ENCODE results near the gene ZDHHC1. TPM values are rescaled to one million over a fixed set of nuclear protein-coding genes. Genes with fewer than 3 reads are reported as not detected.

Gene ZDHHC1
- total RNA-seq, 2 donors from 2014 or later: 20.3 to 69.8 TPM

DNA sequence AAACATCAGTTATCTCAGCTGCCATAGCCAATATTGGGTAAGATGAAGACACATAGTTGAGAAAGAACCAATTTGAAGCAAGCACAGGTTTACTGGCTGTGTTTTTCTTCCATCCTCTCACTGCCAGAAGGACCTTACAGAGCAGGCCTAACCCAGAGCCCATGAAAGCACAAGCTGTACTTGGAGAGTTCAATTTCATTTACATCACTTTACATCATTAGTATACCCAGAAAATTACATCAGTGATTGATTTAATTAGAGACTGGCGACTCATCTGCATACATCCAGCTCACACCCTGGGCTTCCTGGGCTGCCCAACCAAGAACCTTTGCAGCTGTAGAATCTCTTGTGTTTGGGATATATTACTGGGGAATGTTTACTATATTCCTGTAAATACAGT lies 66.0 kb downstream of the ZDHHC1 start:
- Histone ChIP-seq H3K4me3 (no peak overlapping the region), H3K36me3 (no peaks in the 10 kb centered on the region), H3K9me3 (no peaks in the 10 kb centered on the region), H3K27ac (no peak overlapping the region), H3K27me3 (replicated peaks; ENCODE audit: insufficient read depth) (no peaks in the 10 kb centered on the region), H3K4me1 (replicated peaks) (no peaks in the 10 kb centered on the region)
- TF ChIP-seq POLR2A (IDR thresholded peaks at IDR 0.05): no peak
- no peak for TF ChIP-seq POLR2AphosphoS5 (IDR thresholded peaks at IDR 0.05)
- TF ChIP-seq, protein P1, sequence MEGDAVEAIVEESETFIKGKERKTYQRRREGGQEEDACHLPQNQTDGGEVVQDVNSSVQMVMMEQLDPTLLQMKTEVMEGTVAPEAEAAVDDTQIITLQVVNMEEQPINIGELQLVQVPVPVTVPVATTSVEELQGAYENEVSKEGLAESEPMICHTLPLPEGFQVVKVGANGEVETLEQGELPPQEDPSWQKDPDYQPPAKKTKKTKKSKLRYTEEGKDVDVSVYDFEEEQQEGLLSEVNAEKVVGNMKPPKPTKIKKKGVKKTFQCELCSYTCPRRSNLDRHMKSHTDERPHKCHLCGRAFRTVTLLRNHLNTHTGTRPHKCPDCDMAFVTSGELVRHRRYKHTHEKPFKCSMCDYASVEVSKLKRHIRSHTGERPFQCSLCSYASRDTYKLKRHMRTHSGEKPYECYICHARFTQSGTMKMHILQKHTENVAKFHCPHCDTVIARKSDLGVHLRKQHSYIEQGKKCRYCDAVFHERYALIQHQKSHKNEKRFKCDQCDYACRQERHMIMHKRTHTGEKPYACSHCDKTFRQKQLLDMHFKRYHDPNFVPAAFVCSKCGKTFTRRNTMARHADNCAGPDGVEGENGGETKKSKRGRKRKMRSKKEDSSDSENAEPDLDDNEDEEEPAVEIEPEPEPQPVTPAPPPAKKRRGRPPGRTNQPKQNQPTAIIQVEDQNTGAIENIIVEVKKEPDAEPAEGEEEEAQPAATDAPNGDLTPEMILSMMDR (IDR thresholded peaks at IDR 0.05): no peak
- intact Hi-C loops (cut with DNase I): no loop called here
- WGBS: 96% methylated on average over 1 of the region's 1 CpG
- no peak for DNase-seq (ENCODE audit: low spot score)

DNA sequence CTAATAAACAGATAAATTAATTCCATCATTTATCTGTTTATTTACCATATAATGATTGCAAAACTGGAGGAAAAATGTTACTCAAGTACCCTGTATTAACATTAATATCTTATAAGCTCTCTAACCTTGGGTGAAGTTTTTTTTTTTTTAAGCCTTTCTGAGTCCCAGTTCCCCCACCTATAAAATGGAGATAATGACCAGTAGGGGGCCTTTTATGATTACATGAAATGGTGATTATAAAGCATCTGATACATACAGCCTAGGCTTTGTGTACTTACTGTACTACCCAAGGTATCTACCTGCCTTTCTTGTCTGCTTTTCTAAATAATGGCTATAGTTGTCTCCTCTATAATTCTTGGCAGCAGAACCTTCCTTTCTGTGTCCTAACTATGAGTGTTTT lies 67.1 kb downstream of the ZDHHC1 start:
- H3K4me1 ChIP-seq (replicated peaks): no peaks in the 10 kb centered on the region
- intact Hi-C loops (cut with DNase I): no loop called here
- no peak overlapping the region for H3K27ac ChIP-seq
- H3K4me3 ChIP-seq: no peak overlapping the region
- H3K27me3 ChIP-seq (replicated peaks; ENCODE audit: insufficient read depth): no peaks in the 10 kb centered on the region
- no peak for TF ChIP-seq POLR2A (IDR thresholded peaks at IDR 0.05)
- TF ChIP-seq, protein P1 (IDR thresholded peaks at IDR 0.05): peak in 3 of 4 experiments; percentile 36 to 46 (median 41)
- DNase-seq (ENCODE audit: low spot score): no peak
- no peaks in the 10 kb centered on the region for H3K9me3 ChIP-seq
- H3K36me3 ChIP-seq: no peaks in the 10 kb centered on the region

DNA sequence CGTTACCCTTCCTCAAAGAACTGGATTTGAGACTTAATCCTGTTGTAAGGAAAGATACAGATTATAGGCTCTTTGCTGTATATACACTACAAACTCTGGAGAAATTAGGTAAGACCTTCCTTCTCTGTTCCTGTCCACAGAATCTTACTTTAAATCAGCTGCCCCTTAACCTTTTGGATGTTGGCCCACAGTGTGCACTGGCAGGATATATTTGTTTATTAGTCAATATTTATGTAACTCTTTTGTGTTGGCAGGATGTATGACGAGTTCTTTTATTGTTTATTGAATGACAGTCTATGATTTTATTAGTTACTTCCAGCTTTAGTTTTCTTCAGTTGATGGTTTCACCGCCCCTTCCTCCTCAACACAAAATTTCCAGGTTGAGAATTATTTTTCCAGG lies 69.9 kb downstream of the ZDHHC1 start:
- H3K4me1 ChIP-seq (replicated peaks): no peaks in the 10 kb centered on the region
- no peaks in the 10 kb centered on the region for H3K36me3 ChIP-seq
- WGBS: 55% methylated on average over 3 of the region's 3 CpGs
- H3K27ac ChIP-seq: no peak overlapping the region
- peak; percentile 33 for DNase-seq (ENCODE audit: low spot score)
- TF ChIP-seq, protein P1 (IDR thresholded peaks at IDR 0.05): no peak
- TF ChIP-seq POLR2AphosphoS5 (IDR thresholded peaks at IDR 0.05): peak; percentile 60
- H3K4me3 ChIP-seq: no peak overlapping the region
- H3K9me3 ChIP-seq: no peaks in the 10 kb centered on the region
- intact Hi-C loops (cut with DNase I): no loop called here
- no peaks in the 10 kb centered on the region for H3K27me3 ChIP-seq (replicated peaks; ENCODE audit: insufficient read depth)

DNA sequence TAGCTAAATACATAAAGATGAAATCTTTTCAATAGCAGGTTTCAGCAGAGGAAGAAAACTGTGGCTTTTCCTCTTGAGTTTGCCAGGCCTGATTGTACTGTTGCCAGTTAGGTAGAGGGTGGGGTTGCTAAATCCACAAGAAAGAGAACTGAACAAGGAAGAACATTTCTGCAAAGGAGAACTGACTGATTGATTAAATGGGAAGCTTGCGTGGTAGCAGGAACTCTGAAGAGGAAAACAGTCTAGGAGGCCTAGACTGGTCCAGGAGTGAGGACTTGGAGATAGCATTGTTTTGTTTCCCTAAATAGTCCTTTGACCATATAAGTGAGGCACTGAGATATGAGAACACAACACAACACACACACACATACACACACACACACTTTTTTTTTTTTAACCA lies 70.9 kb downstream of the ZDHHC1 start:
- Histone ChIP-seq H3K4me1 (replicated peaks) (no peaks in the 10 kb centered on the region), H3K27ac (peak overlapping the region; percentile 9 to 19), H3K27me3 (replicated peaks; ENCODE audit: insufficient read depth) (no peaks in the 10 kb centered on the region), H3K9me3 (no peaks in the 10 kb centered on the region), H3K36me3 (no peaks in the 10 kb centered on the region), H3K4me3 (no peak overlapping the region)
- peak; percentile 46 for DNase-seq (ENCODE audit: low spot score)
- intact Hi-C loops (cut with DNase I): no loop called here
- WGBS: 34% methylated on average over 1 of the region's 1 CpG
- peak; percentile 51 for TF ChIP-seq POLR2AphosphoS5 (IDR thresholded peaks at IDR 0.05)
- TF ChIP-seq, protein P1 (IDR thresholded peaks at IDR 0.05): no peak

Small RNA genes lying within 50 kb of the gene (small RNA-seq; reads per million reads assigned to genes)
- 0 reads per million in 2 donors for gene RNU1-123P

Other genes with a start within 250 kb of the ZDHHC1 start
- gene NOL3, start 245.9 kb downstream of the ZDHHC1 start, total RNA-seq: 100 to 1,000 TPM in 1 of 2 donors, 10 to 100 TPM in 1; 60.8 to 129 TPM
- 10 to 100 TPM; 13.9 to 28.9 TPM for gene MATCAP1, start 232.5 kb downstream of the ZDHHC1 start, total RNA-seq
- 1 to 10 TPM; 1.1 to 8.2 TPM for gene EXOC3L1, start 226.3 kb downstream of the ZDHHC1 start, total RNA-seq
- 100 to 1,000 TPM in 1 of 2 donors, 10 to 100 TPM in 1; 91.6 to 105 TPM for gene E2F4, start 224.3 kb downstream of the ZDHHC1 start, total RNA-seq
- 10 to 100 TPM; 24.8 to 36.7 TPM for gene ELMO3, start 217.3 kb downstream of the ZDHHC1 start, total RNA-seq
- 10 to 100 TPM; 39.1 to 57.1 TPM for gene TMEM208, start 189.3 kb downstream of the ZDHHC1 start, total RNA-seq
- gene FHOD1, start 169.0 kb downstream of the ZDHHC1 start, total RNA-seq: 10 to 100 TPM; 11.2 to 46.1 TPM
- 1 to 10 TPM in 1 of 2 donors, under 1 TPM in 1; 0.27 to 2.6 TPM for gene SLC9A5, start 167.5 kb downstream of the ZDHHC1 start, total RNA-seq
- 10 to 100 TPM in 1 of 2 donors, 1 to 10 TPM in 1; 7.7 to 57.8 TPM for gene PLEKHG4, start 136.9 kb downstream of the ZDHHC1 start, total RNA-seq
- 1 to 10 TPM in 1 of 2 donors, not detected in 1; 7.0 TPM for gene KCTD19, start 89.7 kb downstream of the ZDHHC1 start, total RNA-seq
- 1 to 10 TPM in 1 of 2 donors, not detected in 1; 4.6 TPM for gene LRRC36, start 89.7 kb downstream of the ZDHHC1 start, total RNA-seq
- gene TPPP3, start 23.0 kb downstream of the ZDHHC1 start, total RNA-seq: 1 to 10 TPM; 3.4 to 10.0 TPM
- 10 to 100 TPM; 11.4 to 35.6 TPM for gene HSD11B2, start 14.6 kb upstream of the ZDHHC1 start, total RNA-seq
- 100 to 1,000 TPM in 1 of 2 donors, 10 to 100 TPM in 1; 98.3 to 138 TPM for gene ATP6V0D1, start 64.7 kb upstream of the ZDHHC1 start, total RNA-seq
- gene AGRP, start 67.1 kb upstream of the ZDHHC1 start, total RNA-seq: 1 to 10 TPM in 1 of 2 donors, not detected in 1; 1.5 TPM
- 100 to 1,000 TPM in 1 of 2 donors, 10 to 100 TPM in 1; 32.5 to 121 TPM for gene RIPOR1, start 112.4 kb upstream of the ZDHHC1 start, total RNA-seq
- gene CTCF, start 146.0 kb upstream of the ZDHHC1 start, total RNA-seq: 10 to 100 TPM; 39.9 to 48.9 TPM
- gene CARMIL2, start 228.7 kb upstream of the ZDHHC1 start, total RNA-seq: 1 to 10 TPM; 4.8 to 5.1 TPM
- gene ACD, start 243.8 kb upstream of the ZDHHC1 start, total RNA-seq: 10 to 100 TPM; 17.1 to 45.4 TPM
- gene PARD6A, start 244.5 kb upstream of the ZDHHC1 start, total RNA-seq: 10 to 100 TPM in 1 of 2 donors, 1 to 10 TPM in 1; 3.4 to 13.7 TPM

Measured in prostate gland (tissue), 2 donors.